Measurements from ENCODE around the gene TIMP4.

TIMP4 gene

GRCh38 chr3:12159227-12159601, 502 bp upstream of the TIMP4 start:
- no peak overlapping the region for H3K9ac ChIP-seq (ENCODE audit: low read depth, low read length, poor library complexity, severe bottlenecking)
- no peak overlapping the region for H3K4me2 ChIP-seq (ENCODE audit: low read depth, low read length, poor library complexity, severe bottlenecking)
- H3K4me3 ChIP-seq (ENCODE audit: low read length, poor library complexity, severe bottlenecking) = no peak overlapping the region

DNA sequence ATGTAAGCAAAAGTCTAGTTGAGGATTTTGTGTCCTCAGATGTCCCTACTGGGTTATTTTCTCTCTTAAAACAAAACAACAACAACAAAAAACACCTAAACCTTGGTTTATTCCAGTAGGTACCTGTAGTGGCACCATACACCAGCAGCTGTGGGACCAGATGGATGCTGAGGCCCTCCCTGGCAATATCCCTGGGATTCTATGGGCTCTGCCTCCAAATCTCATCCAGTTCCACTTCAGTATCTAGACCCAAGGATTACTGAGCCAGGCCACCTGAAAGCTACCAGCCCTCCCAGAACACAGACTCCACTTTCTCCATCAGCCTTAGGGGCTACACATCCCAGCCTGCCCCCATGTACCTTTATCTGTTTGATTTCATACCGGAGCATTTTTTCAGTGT, 1.7 kb downstream of the TIMP4 start:
- Histone ChIP-seq H3K79me2 (ENCODE audit: insufficient read depth, low read length) (no peaks in the 10 kb centered on the region), H3K9ac (ENCODE audit: low read depth, low read length, poor library complexity, severe bottlenecking) (no peak overlapping the region), H3K4me3 (ENCODE audit: low read length, poor library complexity, severe bottlenecking) (no peak overlapping the region), H3K4me1 (ENCODE audit: insufficient read depth, low read length, poor library complexity, severe bottlenecking) (no peaks in the 10 kb centered on the region), H3K36me3 (ENCODE audit: insufficient read depth, low read length) (no peaks in the 10 kb centered on the region), H3K9me3 (ENCODE audit: insufficient read depth, low read depth, low read length) (no peaks in the 10 kb centered on the region), H3K9me2 (replicated peaks; ENCODE audit: low read depth, low read length) (no peaks in the 10 kb centered on the region), H2AFZ (ENCODE audit: low read length) (no peak overlapping the region), H3F3A (ENCODE audit: low read depth) (no peaks in the 10 kb centered on the region), H4K20me1 (ENCODE audit: insufficient read depth, low read length, poor library complexity, severe bottlenecking) (no peaks in the 10 kb centered on the region), H3K27me3 (ENCODE audit: insufficient read depth, low read length, poor library complexity, severe bottlenecking) (no peaks in the 10 kb centered on the region), H3K4me2 (ENCODE audit: low read depth, low read length, poor library complexity, severe bottlenecking) (no peak overlapping the region)
- no peak for TF ChIP-seq CTCF (conservative IDR thresholded peaks at IDR 0.05; ENCODE audit: low read length)
- TF ChIP-seq EZH2phosphoT487 (IDR thresholded peaks at IDR 0.05; ENCODE audit: borderline replicate concordance) = no peak

More at GRCh38 chr3:12159227-12159601, 502 bp upstream of the TIMP4 start:
- TF ChIP-seq EZH2phosphoT487 (IDR thresholded peaks at IDR 0.05; ENCODE audit: borderline replicate concordance) = no peak
- no peak for TF ChIP-seq CTCF (conservative IDR thresholded peaks at IDR 0.05; ENCODE audit: low read length)
- no peaks in the 10 kb centered on the region for H4K20me1 ChIP-seq (ENCODE audit: insufficient read depth, low read length, poor library complexity, severe bottlenecking)
- H3K36me3 ChIP-seq (ENCODE audit: insufficient read depth, low read length) = no peaks in the 10 kb centered on the region
- no peaks in the 10 kb centered on the region for H3F3A ChIP-seq (ENCODE audit: low read depth)
- no peak overlapping the region for H2AFZ ChIP-seq (ENCODE audit: low read length)
- H3K79me2 ChIP-seq (ENCODE audit: insufficient read depth, low read length) = no peaks in the 10 kb centered on the region
- H3K4me1 ChIP-seq (ENCODE audit: insufficient read depth, low read length, poor library complexity, severe bottlenecking) = no peaks in the 10 kb centered on the region
- no peaks in the 10 kb centered on the region for H3K27me3 ChIP-seq (ENCODE audit: insufficient read depth, low read length, poor library complexity, severe bottlenecking)
- no peaks in the 10 kb centered on the region for H3K9me3 ChIP-seq (ENCODE audit: insufficient read depth, low read depth, low read length)
- no peaks in the 10 kb centered on the region for H3K9me2 ChIP-seq (replicated peaks; ENCODE audit: low read depth, low read length)

DNA sequence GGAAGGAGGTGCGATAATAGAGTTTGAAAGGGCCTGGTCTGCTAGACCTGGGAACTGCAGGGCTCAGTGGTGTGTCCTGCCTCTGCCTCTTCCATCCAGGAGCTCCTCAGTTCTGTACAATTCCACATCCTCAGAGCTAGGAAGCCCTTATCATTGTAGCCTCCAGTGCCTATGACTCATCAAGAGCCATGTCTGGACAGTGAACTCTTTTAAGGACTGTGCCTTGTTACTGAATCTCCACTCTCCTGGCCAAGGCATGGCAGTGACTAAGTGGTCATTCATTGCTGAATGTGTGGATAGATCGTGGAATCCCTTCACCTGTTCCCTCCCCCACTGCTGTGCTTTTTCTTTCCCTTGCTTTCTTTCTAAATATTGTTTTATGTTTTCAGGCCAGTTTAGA, 2.9 kb downstream of the TIMP4 start:
- Histone ChIP-seq H3K4me3 (ENCODE audit: low read length, poor library complexity, severe bottlenecking) (no peak overlapping the region), H3K9me2 (replicated peaks; ENCODE audit: low read depth, low read length) (no peaks in the 10 kb centered on the region), H3K36me3 (ENCODE audit: insufficient read depth, low read length) (no peaks in the 10 kb centered on the region), H3K9ac (ENCODE audit: low read depth, low read length, poor library complexity, severe bottlenecking) (no peak overlapping the region), H3K4me1 (ENCODE audit: insufficient read depth, low read length, poor library complexity, severe bottlenecking) (no peaks in the 10 kb centered on the region), H2AFZ (ENCODE audit: low read length) (no peak overlapping the region), H3K9me3 (ENCODE audit: insufficient read depth, low read depth, low read length) (no peaks in the 10 kb centered on the region), H4K20me1 (ENCODE audit: insufficient read depth, low read length, poor library complexity, severe bottlenecking) (no peaks in the 10 kb centered on the region), H3K4me2 (ENCODE audit: low read depth, low read length, poor library complexity, severe bottlenecking) (no peak overlapping the region), H3K27me3 (ENCODE audit: insufficient read depth, low read length, poor library complexity, severe bottlenecking) (no peaks in the 10 kb centered on the region), H3K79me2 (ENCODE audit: insufficient read depth, low read length) (no peaks in the 10 kb centered on the region), H3F3A (ENCODE audit: low read depth) (no peaks in the 10 kb centered on the region)
- TF ChIP-seq EZH2phosphoT487 (IDR thresholded peaks at IDR 0.05; ENCODE audit: borderline replicate concordance) = no peak
- no peak for TF ChIP-seq CTCF (conservative IDR thresholded peaks at IDR 0.05; ENCODE audit: low read length)

All from Loucy (cell line).